OCI-LY7 (cell line): ENCODE results near the gene ZNF222. TPM values are rescaled to one million over a fixed set of nuclear protein-coding genes. Genes with fewer than 3 reads are reported as not detected.

Experiments used
- BruUV-seq: library from RNA; stranded (reverse); fragments of 400-500 nt; replicated peaks from 2 replicates; lab custom pipeline; 2021; lab: Mats Ljungman, UMichigan
- CTCF ChIA-PET: fragments of 300-600 bp; sonication (Branson Sonifier 250); formaldehyde crosslinking; loops from one replicate; lab custom pipeline; 2022; ENCODE audit warnings: antibody characterized with exemption; ENCODE audit not compliant: unreplicated experiment; lab: Charles Lee
- POLR2A ChIA-PET: fragments of 300-600 bp; sonication (Branson Sonifier 250); formaldehyde crosslinking; loops from one replicate; lab custom pipeline; 2022; ENCODE audit warnings: antibody characterized with exemption; lab: Charles Lee
- DNase-seq: peaks from one replicate; pipeline ENCODE4 v3.0.0-alpha.2; 2015; ENCODE audit warnings: low spot score
- H2AFZ ChIP-seq: fragments of 200-600 bp; sonication (generic), shearing (Covaris generic); 2 replicates; pipeline ENCODE4 v1.6.1; 2014; ENCODE audit warnings: mild to moderate bottlenecking, antibody characterized with exemption, low read length, moderate library complexity
- H3K27ac ChIP-seq: fragments of 200-600 bp; sonication (generic); 2 replicates; pipeline ENCODE4 v1.5.1; 2014; ENCODE audit warnings: mixed run types, low read depth, mild to moderate bottlenecking, moderate library complexity, low read length, inconsistent platforms; ENCODE audit not compliant: poor library complexity, severe bottlenecking
- H3K36me3 ChIP-seq: fragments of 200-600 bp; sonication (generic); 2 replicates; pipeline ENCODE4 v1.6.1; 2014; ENCODE audit warnings: mild to moderate bottlenecking, antibody characterized with exemption, low read length, moderate library complexity, mixed read lengths; ENCODE audit not compliant: insufficient read depth
- H3K4me1 ChIP-seq: fragments of 200-600 bp; sonication (generic); 2 replicates; pipeline ENCODE4 v1.5.1; 2014; ENCODE audit warnings: mild to moderate bottlenecking, low read length; ENCODE audit not compliant: insufficient read depth, poor library complexity, severe bottlenecking
- H3K4me2 ChIP-seq: fragments of 200-600 bp; sonication (generic); 2 replicates; pipeline ENCODE4 v1.6.1; 2014; ENCODE audit warnings: mild to moderate bottlenecking, low read length
- H3K4me3 ChIP-seq: fragments of 200-600 bp; sonication (generic); 2 replicates; pipeline ENCODE4 v1.5.1; 2014; ENCODE audit warnings: mild to moderate bottlenecking, low read depth, low read length; ENCODE audit not compliant: poor library complexity, severe bottlenecking
- H3K79me2 ChIP-seq: fragments of 200-600 bp; sonication (generic); 2 replicates; pipeline ENCODE4 v1.6.1; 2016; ENCODE audit warnings: low read depth, mild to moderate bottlenecking, low read length, moderate library complexity, mixed read lengths; ENCODE audit not compliant: insufficient read depth
- H3K9me2 ChIP-seq: fragments of 200-600 bp; sonication (generic); 2 replicates; pipeline ENCODE4 v1.6.1; 2016; ENCODE audit warnings: mild to moderate bottlenecking, low read length, mixed read lengths; ENCODE audit not compliant: insufficient read depth
- H3K9me3 ChIP-seq: fragments of 200-600 bp; sonication (generic); 2 replicates; pipeline ENCODE4 v1.6.1; 2014; ENCODE audit warnings: mild to moderate bottlenecking, mixed run types, low read length, mixed read lengths
- H4K20me1 ChIP-seq: fragments of 200-600 bp; sonication (generic); 2 replicates; pipeline ENCODE4 v1.6.1; 2014; ENCODE audit warnings: mild to moderate bottlenecking, antibody characterized with exemption, low read length, moderate library complexity, mixed read lengths; ENCODE audit not compliant: insufficient read depth
- CTCF ChIP-seq: fragments of 200-600 bp; sonication (generic); conservative IDR thresholded peaks from 2 replicates; pipeline ENCODE4 v1.5.1; 2014; ENCODE audit warnings: mild to moderate bottlenecking, antibody characterized with exemption, low read length, moderate library complexity, mixed read lengths
- EZH2phosphoT487 ChIP-seq: fragments of 200-600 bp; sonication (generic); IDR thresholded peaks from 2 replicates; pipeline ENCODE4 v1.6.1; 2018; ENCODE audit warnings: low read depth, borderline replicate concordance, mild to moderate bottlenecking, mixed run types, antibody characterized with exemption, low read length, moderate library complexity, mixed read lengths
- intact Hi-C: fragments of 100-400 bp; cut with micrococcal nuclease; formaldehyde crosslinking; loops from one replicate; pipeline ENCODE4 v1.10.0; 2022; ENCODE audit not compliant: unreplicated experiment
- total RNA-seq, 2 experiments: library from RNA; depleted of rRNA in 1 of 2; stranded (reverse); fragments of >200 nt in 1 of 2; shearing (Covaris generic) in 1 of 2; gene quantifications; 2 replicates each; pipeline ENCODE4 v1.2.3, GENCODE V29; 2014 to 2022

Gene ZNF222
- total RNA-seq, 2 experiments from 2014 or later, result not detected

GRCh38 chr19:44003461-44004009, 21.6 kb upstream of the ZNF222 start:
- peaks cover 4% of the 10 kb centered on the region for H3K4me1 ChIP-seq
- H3K79me2 ChIP-seq, result no peaks in the 10 kb centered on the region
- H3K9me3 ChIP-seq, result no peaks in the 10 kb centered on the region
- no peak overlapping the region for H3K27ac ChIP-seq
- TF ChIP-seq CTCF, result no peak; the same call in 1 of the 2 replicates
- TF ChIP-seq EZH2phosphoT487, result no peak
- H3K4me2 ChIP-seq, result peak overlapping the region; percentile 64
- peak; percentile 19 for DNase-seq
- H2AFZ ChIP-seq, result peak overlapping the region; percentile 87; the same call in 1 of the 2 replicates
- ChIA-PET CTCF (no interaction called here), POLR2A (interaction anchor here (0.6 to 1.0 kb wide), 2 partner anchors 17 to 33 kb away, joined by 3 read pairs; no protein-coding TSS in a partner anchor)
- H3K36me3 ChIP-seq, result peaks cover 6% of the 10 kb centered on the region
- no TSS peak for BruUV-seq
- intact Hi-C loops, result loop anchor here (2.0 to 10.0 kb wide), 2 partner anchors 91 to 109 kb away; partner anchors contain the start of genes ZNF224 and ZNF225
- peak overlapping the region; percentile 83 for H3K4me3 ChIP-seq
- H4K20me1 ChIP-seq, result no peaks in the 10 kb centered on the region
- no peaks in the 10 kb centered on the region for H3K9me2 ChIP-seq

GRCh38 chr19:44005973-44006372, 19.2 kb upstream of the ZNF222 start:
- ChIA-PET CTCF (no interaction called here), POLR2A (no interaction called here)
- Histone ChIP-seq H3K79me2 (no peaks in the 10 kb centered on the region), H3K4me2 (no peak overlapping the region), H2AFZ (no peak overlapping the region), H4K20me1 (no peaks in the 10 kb centered on the region), H3K27ac (no peak overlapping the region), H3K4me3 (no peak overlapping the region), H3K4me1 (peaks cover 4% of the 10 kb centered on the region), H3K9me2 (no peaks in the 10 kb centered on the region), H3K9me3 (no peaks in the 10 kb centered on the region), H3K36me3 (peaks cover 19% of the 10 kb centered on the region)
- no peak for DNase-seq
- BruUV-seq, result no TSS peak
- intact Hi-C loops, result loop anchor here (10.0 kb wide), 1 partner anchor 89 kb away; the partner anchor contains the start of gene ZNF224
- TF ChIP-seq EZH2phosphoT487 (no peak), CTCF (no peak)

- Histone ChIP-seq H3K79me2 (no peaks in the 10 kb centered on the region), H3K9me2 (no peaks in the 10 kb centered on the region), H4K20me1 (no peaks in the 10 kb centered on the region), H2AFZ (no peak overlapping the region), H3K4me3 (no peak overlapping the region), H3K36me3 (peaks cover 25% of the 10 kb centered on the region), H3K27ac (no peak overlapping the region), H3K9me3 (no peaks in the 10 kb centered on the region), H3K4me2 (no peak overlapping the region), H3K4me1 (peaks cover 4% of the 10 kb centered on the region)
- no TSS peak for BruUV-seq
- ChIA-PET POLR2A (no interaction called here), CTCF (no interaction called here)
- intact Hi-C loops, result loop anchor here (10.0 kb wide), 1 partner anchor 87 kb away; the partner anchor contains the start of gene ZNF224
- TF ChIP-seq EZH2phosphoT487 (no peak), CTCF (no peak)
- DNase-seq, result no peak
Observed at GRCh38 chr19:44007473-44007872, 17.7 kb upstream of the ZNF222 start.
